ENCODE measurements around the gene NFATC1. TPM values are rescaled to one million over a fixed set of nuclear protein-coding genes. Genes with fewer than 3 reads are reported as not detected.

Gene NFATC1
- total and polyA plus RNA-seq, 8 donors: 3.4 to 7.9 (median 4.4) TPM

- DNase-seq (no peak), FAIRE-seq (no peak), ATAC-seq (no peak)
- no peak overlapping the region for H3K27ac ChIP-seq
- H3K36me3 ChIP-seq: peaks cover 0 to 12% (median 0%) of the 10 kb centered on the region in 3 donors
- intact Hi-C loops (cut with DNase I): no loop called here
- 83 to 95% methylated on average over 8 of the region's 8 CpGs for WGBS, 2 donors
- H3K9me3 ChIP-seq: no peaks in the 10 kb centered on the region
- no peaks in the 10 kb centered on the region for H3K27me3 ChIP-seq
- no peaks in the 10 kb centered on the region for H3K4me1 ChIP-seq
- TF ChIP-seq CTCF (IDR thresholded peaks at IDR 0.05): no peak
- no peak overlapping the region for H3K4me3 ChIP-seq
Observed at GRCh38 chr18:79354350-79354749, 41.4 kb upstream of the NFATC1 start.

- H3K27ac ChIP-seq: no peak overlapping the region
- H3K4me1 ChIP-seq: no peaks in the 10 kb centered on the region
- 91 to 92% methylated on average over 26 of the region's 26 CpGs for WGBS, 2 donors
- DNase-seq (no peak), ATAC-seq (no peak), FAIRE-seq (no peak)
- no peaks in the 10 kb centered on the region for H3K27me3 ChIP-seq
- intact Hi-C loops (cut with DNase I): no loop called here
- H3K4me3 ChIP-seq: no peak overlapping the region
- H3K36me3 ChIP-seq: peaks cover 0 to 7% (median 0%) of the 10 kb centered on the region in 3 donors
- no peaks in the 10 kb centered on the region for H3K9me3 ChIP-seq
- no peak for TF ChIP-seq CTCF (IDR thresholded peaks at IDR 0.05)
Observed at GRCh38 chr18:79355433-79356335, 40.0 kb upstream of the NFATC1 start.

GRCh38 chr18:79356435-79356834, 39.3 kb upstream of the NFATC1 start:
- no peaks in the 10 kb centered on the region for H3K4me1 ChIP-seq
- intact Hi-C loops (cut with DNase I): no loop called here
- no peaks in the 10 kb centered on the region for H3K9me3 ChIP-seq
- ATAC-seq (no peak), DNase-seq (no peak), FAIRE-seq (no peak)
- H3K27me3 ChIP-seq: no peaks in the 10 kb centered on the region
- WGBS, 2 donors: 89 to 94% methylated on average over 5 of the region's 5 CpGs
- no peak overlapping the region for H3K27ac ChIP-seq
- H3K4me3 ChIP-seq: no peak overlapping the region
- peaks cover 0 to 14% (median 0%) of the 10 kb centered on the region in 3 donors for H3K36me3 ChIP-seq
- no peak for TF ChIP-seq CTCF (IDR thresholded peaks at IDR 0.05)

- Histone ChIP-seq H3K27me3 (no peaks in the 10 kb centered on the region), H3K4me1 (no peaks in the 10 kb centered on the region), H3K9me3 (no peaks in the 10 kb centered on the region), H3K4me3 (no peak overlapping the region), H3K36me3 (peaks cover 0 to 23% (median 0%) of the 10 kb centered on the region in 3 donors), H3K27ac (no peak overlapping the region)
- DNase-seq: no peak
- WGBS, 2 donors: 92 to 94% methylated on average over 12 of the region's 12 CpGs
- intact Hi-C loops (cut with DNase I): no loop called here
- FAIRE-seq: no peak
- no peak for TF ChIP-seq CTCF (IDR thresholded peaks at IDR 0.05)
- no peak for ATAC-seq
Observed at GRCh38 chr18:79360933-79361332, 34.8 kb upstream of the NFATC1 start.
